ENCODE results near the gene SMNDC1.

GRCh38 chr10:110321869-110322620, 17.3 kb upstream of the SMNDC1 start:
- TF ChIP-seq POLR2A (IDR thresholded peaks at IDR 0.05) (no peak), CTCF (IDR thresholded peaks at IDR 0.05) (no peak), EP300 (IDR thresholded peaks at IDR 0.05) (no peak)
